ENCODE results near the gene ATP6V0C. TPM values are rescaled to one million over a fixed set of nuclear protein-coding genes. Genes with fewer than 3 reads are reported as not detected.

ATP6V0C gene
- total and polyA plus RNA-seq, 2 donors (not counting 1 experiment from before 2014, with no cell fraction given), result 118 to 176 TPM

- H3K4me1 ChIP-seq (ENCODE audit: control insufficient read depth in 2 of 2, insufficient read depth in 2 of 2, low read length in 2 of 2), result peaks cover 24 to 26% of the 10 kb centered on the region in 2 donors
- intact Hi-C loops (cut with micrococcal nuclease), result no loop called here
- POLR2A ChIA-PET, result no interaction called here
- 97% methylated on average over 16 of the region's 16 CpGs for WGBS (ENCODE audit: insufficient coverage)
- H3K4me1 Mint-ChIP-seq, result peaks cover 19% of the 10 kb centered on the region
- DNase-seq, result no peak
- no peaks in the 10 kb centered on the region for H3K27me3 Mint-ChIP-seq
- no peak for TF ChIP-seq EZH2 (IDR thresholded peaks at IDR 0.05; ENCODE audit: borderline replicate concordance, insufficient read depth, low read depth, low read length, poor library complexity, severe bottlenecking)
- no peak for TF ChIP-seq CTCF (IDR thresholded peaks at IDR 0.05)
- ATAC-seq (ENCODE audit: low read depth), result no peak
- no peaks in the 10 kb centered on the region for H3K9me3 Mint-ChIP-seq (ENCODE audit: insufficient read depth)
- no peak overlapping the region for H3K4me3 Mint-ChIP-seq
- CTCF ChIA-PET, result interaction anchor here (1.3 to 4.8 kb wide), 2 partner anchors 30 to 295 kb away, joined by 3 to 28 read pairs; partner anchors contain the start of gene AMDHD2
- H3K9me3 ChIP-seq (ENCODE audit: control extremely low read depth in 1 of 3, control insufficient read depth in 2 of 3, insufficient read depth in 1 of 3, low read length in 2 of 3), result no peaks in the 10 kb centered on the region
- H3K79me2 ChIP-seq (ENCODE audit: control insufficient read depth, insufficient read depth, low read length), result peaks cover 49% of the 10 kb centered on the region
- no peak overlapping the region for H3K9ac ChIP-seq (ENCODE audit: low read length)
- no peak overlapping the region for H2AFZ ChIP-seq (ENCODE audit: insufficient read depth, low read depth, low read length, poor library complexity, severe bottlenecking)
- no peaks in the 10 kb centered on the region for H3K27me3 ChIP-seq (replicated peaks in 1 of 4; ENCODE audit: control extremely low read depth in 1 of 4, control insufficient read depth in 3 of 4, insufficient read depth in 4 of 4, low read length in 3 of 4)
- H3K4me3 ChIP-seq (ENCODE audit: control extremely low read depth in 1 of 5, extremely low read depth in 1 of 5, insufficient read depth in 1 of 5, low read depth in 2 of 5, low read length in 4 of 5), result no peak overlapping the region
- no peak overlapping the region for H3K4me2 ChIP-seq (replicated peaks; ENCODE audit: low read depth, low read length, poor library complexity, severe bottlenecking)
- H3K27ac ChIP-seq (ENCODE audit: low read length in 2 of 2), result no peak overlapping the region
- no peaks in the 10 kb centered on the region for H4K20me1 ChIP-seq (ENCODE audit: control insufficient read depth, insufficient read depth, low read length, poor library complexity, severe bottlenecking)
- peaks cover 0 to 3% of the 10 kb centered on the region in 2 experiments for H3K36me3 ChIP-seq (replicated peaks in 1 of 2; ENCODE audit: control extremely low read depth in 1 of 2, control insufficient read depth in 1 of 2, extremely low read depth in 1 of 2, insufficient read depth in 2 of 2, low read length in 1 of 2)
- no peak overlapping the region for H3K27ac Mint-ChIP-seq
Observed at GRCh38 chr16:2489581-2489980, 24.2 kb upstream of the ATP6V0C start.

- H3K4me1 ChIP-seq (ENCODE audit: control insufficient read depth in 2 of 2, insufficient read depth in 2 of 2, low read length in 2 of 2), result peaks cover 24 to 26% of the 10 kb centered on the region in 2 donors
- Mint-ChIP-seq H3K4me3 (no peak overlapping the region), H3K4me1 (peaks cover 18% of the 10 kb centered on the region), H3K9me3 (ENCODE audit: insufficient read depth) (no peaks in the 10 kb centered on the region), H3K27me3 (no peaks in the 10 kb centered on the region), H3K27ac (no peak overlapping the region)
- ATAC-seq (ENCODE audit: low read depth) (no peak), DNase-seq (no peak)
- H3K4me3 ChIP-seq (ENCODE audit: control extremely low read depth in 1 of 5, extremely low read depth in 1 of 5, insufficient read depth in 1 of 5, low read depth in 2 of 5, low read length in 4 of 5), result no peak overlapping the region
- H3K9ac ChIP-seq (ENCODE audit: low read length), result no peak overlapping the region
- no peak overlapping the region for H3K4me2 ChIP-seq (replicated peaks; ENCODE audit: low read depth, low read length, poor library complexity, severe bottlenecking)
- H3K9me3 ChIP-seq (ENCODE audit: control extremely low read depth in 1 of 3, control insufficient read depth in 2 of 3, insufficient read depth in 1 of 3, low read length in 2 of 3), result no peaks in the 10 kb centered on the region
- H3K27ac ChIP-seq (ENCODE audit: low read length in 2 of 2), result no peak overlapping the region
- H2AFZ ChIP-seq (ENCODE audit: insufficient read depth, low read depth, low read length, poor library complexity, severe bottlenecking), result no peak overlapping the region
- intact Hi-C loops (cut with micrococcal nuclease), result no loop called here
- 98% methylated on average over 17 of the region's 23 CpGs for WGBS (ENCODE audit: insufficient coverage)
- H4K20me1 ChIP-seq (ENCODE audit: control insufficient read depth, insufficient read depth, low read length, poor library complexity, severe bottlenecking), result no peaks in the 10 kb centered on the region
- TF ChIP-seq CTCF (IDR thresholded peaks at IDR 0.05), result no peak
- no peak for TF ChIP-seq EZH2 (IDR thresholded peaks at IDR 0.05; ENCODE audit: borderline replicate concordance, insufficient read depth, low read depth, low read length, poor library complexity, severe bottlenecking)
- H3K36me3 ChIP-seq (replicated peaks in 1 of 2; ENCODE audit: control extremely low read depth in 1 of 2, control insufficient read depth in 1 of 2, extremely low read depth in 1 of 2, insufficient read depth in 2 of 2, low read length in 1 of 2), result peaks cover 0 to 3% of the 10 kb centered on the region in 2 experiments
- no peaks in the 10 kb centered on the region for H3K27me3 ChIP-seq (replicated peaks in 1 of 4; ENCODE audit: control extremely low read depth in 1 of 4, control insufficient read depth in 3 of 4, insufficient read depth in 4 of 4, low read length in 3 of 4)
- ChIA-PET CTCF (interaction anchor here (0.6 kb wide), 1 partner anchor 163 kb away, joined by 6 read pairs; no protein-coding TSS in a partner anchor), POLR2A (no interaction called here)
- H3K79me2 ChIP-seq (ENCODE audit: control insufficient read depth, insufficient read depth, low read length), result peaks cover 43% of the 10 kb centered on the region
Observed at GRCh38 chr16:2490190-2491105, 23.3 kb upstream of the ATP6V0C start.
